ENCODE measurements around the gene SH2B3. TPM values are rescaled to one million over a fixed set of nuclear protein-coding genes. Genes with fewer than 3 reads are reported as not detected.

The SH2B3 gene
- total RNA-seq, 1 donor from 2014 or later, result 39.8 TPM

GRCh38 chr12:111408686-111409402, 3.1 kb downstream of the SH2B3 start:
- intact Hi-C loops (cut with micrococcal nuclease), result no loop called here

- intact Hi-C loops (cut with micrococcal nuclease), result no loop called here
Observed at GRCh38 chr12:111409403-111409779, 3.7 kb downstream of the SH2B3 start.

GRCh38 chr12:111409780-111410430, 4.2 kb downstream of the SH2B3 start:
- intact Hi-C loops (cut with micrococcal nuclease), result no loop called here

- intact Hi-C loops (cut with micrococcal nuclease), result no loop called here
Observed at GRCh38 chr12:111410431-111411184, 4.9 kb downstream of the SH2B3 start.

GRCh38 chr12:111411185-111411764, 5.6 kb downstream of the SH2B3 start:
- intact Hi-C loops (cut with micrococcal nuclease), result no loop called here

- intact Hi-C loops (cut with micrococcal nuclease), result no loop called here
Observed at GRCh38 chr12:111412007-111412829, 6.5 kb downstream of the SH2B3 start.

- intact Hi-C loops (cut with micrococcal nuclease), result no loop called here
Observed at GRCh38 chr12:111412830-111413441, 7.2 kb downstream of the SH2B3 start.

GRCh38 chr12:111413442-111414086, 7.8 kb downstream of the SH2B3 start:
- intact Hi-C loops (cut with micrococcal nuclease), result no loop called here

- intact Hi-C loops (cut with micrococcal nuclease), result no loop called here
Observed at GRCh38 chr12:111414711-111415252, 9.1 kb downstream of the SH2B3 start.

GRCh38 chr12:111417290-111417689, 11.6 kb downstream of the SH2B3 start:
- intact Hi-C loops (cut with micrococcal nuclease), result no loop called here

GRCh38 chr12:111417784-111418593, 12.3 kb downstream of the SH2B3 start:
- intact Hi-C loops (cut with micrococcal nuclease), result no loop called here

- intact Hi-C loops (cut with micrococcal nuclease), result no loop called here
Observed at GRCh38 chr12:111418594-111418880, 12.8 kb downstream of the SH2B3 start.

- intact Hi-C loops (cut with micrococcal nuclease), result no loop called here
Observed at GRCh38 chr12:111419784-111420183, 14.1 kb downstream of the SH2B3 start.

- intact Hi-C loops (cut with micrococcal nuclease), result no loop called here
Observed at GRCh38 chr12:111420494-111420893, 14.8 kb downstream of the SH2B3 start.

GRCh38 chr12:111424189-111424792, 18.6 kb downstream of the SH2B3 start:
- intact Hi-C loops (cut with micrococcal nuclease), result no loop called here

- intact Hi-C loops (cut with micrococcal nuclease), result no loop called here
Observed at GRCh38 chr12:111424793-111425251, 19.1 kb downstream of the SH2B3 start.

- intact Hi-C loops (cut with micrococcal nuclease), result no loop called here
Observed at GRCh38 chr12:111425655-111426054, 19.9 kb downstream of the SH2B3 start.

GRCh38 chr12:111426344-111427185, 20.8 kb downstream of the SH2B3 start:
- intact Hi-C loops (cut with micrococcal nuclease), result no loop called here

Data from T-helper 1 cell treated with Interleukin-12 subunit alpha and Interleukin-12 subunit beta and Interleukin-4 antibody, amounts not matched to agents 30 ng/mL and 1 ng/mL, for 36 hours (primary cell).